MG63 (cell line): Measurements from ENCODE around the gene RAB40B. TPM values are rescaled to one million over a fixed set of nuclear protein-coding genes. Genes with fewer than 3 reads are reported as not detected.
"Not testable (repeated sequence)": the region's sequence is repeated elsewhere in the genome, so short reads cannot be mapped to it uniquely, and the experiment has no call there.

ENCODE experiments used
- DNase-seq: peaks from one replicate; pipeline ENCODE4 v3.0.0-alpha.2; 2020
- H3K27me3 ChIP-seq: fragments of 250-450 bp; sonication (Bioruptor Pico); 2 replicates; pipeline ENCODE4 v1.5.1; 2020; ENCODE audit warnings: mild to moderate bottlenecking, moderate library complexity
- H3K36me3 ChIP-seq: fragments of 250-450 bp; sonication (Bioruptor Pico); 2 replicates; pipeline ENCODE4 v1.5.1; 2020; ENCODE audit warnings: mild to moderate bottlenecking, moderate library complexity
- H3K4me3 ChIP-seq: fragments of 250-450 bp; sonication (Bioruptor Pico); 2 replicates; pipeline ENCODE4 v1.5.1; 2020; ENCODE audit warnings: mild to moderate bottlenecking, moderate library complexity
- H3K9me3 ChIP-seq: fragments of 250-450 bp; sonication (Bioruptor Pico); 2 replicates; pipeline ENCODE4 v1.5.1; 2020; ENCODE audit warnings: mild to moderate bottlenecking, moderate library complexity
- total RNA-seq: library from RNA; depleted of rRNA; stranded (reverse); fragments of >200 nt; shearing (Covaris generic); gene quantifications from 2 replicates; pipeline ENCODE4 v1.2.3, GENCODE V29; 2014; ENCODE audit warnings: low replicate concordance

Gene RAB40B
- total RNA-seq, 1 experiment from 2014 or later: 11.6 TPM

GRCh38 chr17:82665217-82665616 is 33.3 kb downstream of the RAB40B start:
- Histone ChIP-seq H3K4me3 (no peak overlapping the region), H3K9me3 (no peaks in the 10 kb centered on the region), H3K27me3 (no peaks in the 10 kb centered on the region), H3K36me3 (no peaks in the 10 kb centered on the region)
- no peak for DNase-seq

GRCh38 chr17:82664701-82665182 is 33.8 kb downstream of the RAB40B start:
- DNase-seq: no peak
- no peaks in the 10 kb centered on the region for H3K9me3 ChIP-seq
- no peak overlapping the region for H3K4me3 ChIP-seq
- H3K27me3 ChIP-seq: no peaks in the 10 kb centered on the region
- no peaks in the 10 kb centered on the region for H3K36me3 ChIP-seq

- no peak for DNase-seq
- no peaks in the 10 kb centered on the region for H3K9me3 ChIP-seq
- no peaks in the 10 kb centered on the region for H3K36me3 ChIP-seq
- H3K27me3 ChIP-seq: no peaks in the 10 kb centered on the region
- H3K4me3 ChIP-seq: no peak overlapping the region
Measured at GRCh38 chr17:82664276-82664575, 34.3 kb downstream of the RAB40B start.

- Histone ChIP-seq H3K9me3 (no peaks in the 10 kb centered on the region), H3K36me3 (no peaks in the 10 kb centered on the region), H3K27me3 (no peaks in the 10 kb centered on the region), H3K4me3 (no peak overlapping the region)
- no peak for DNase-seq
Measured at GRCh38 chr17:82663381-82664275, 34.9 kb downstream of the RAB40B start.

- Histone ChIP-seq H3K9me3 (no peaks in the 10 kb centered on the region), H3K4me3 (no peak overlapping the region), H3K27me3 (no peaks in the 10 kb centered on the region), H3K36me3 (no peaks in the 10 kb centered on the region)
- DNase-seq: no peak
Measured at GRCh38 chr17:82662711-82663261, 35.7 kb downstream of the RAB40B start.

GRCh38 chr17:82661717-82662683 is 36.5 kb downstream of the RAB40B start:
- Histone ChIP-seq H3K9me3 (no peaks in the 10 kb centered on the region), H3K4me3 (no peak overlapping the region), H3K27me3 (no peaks in the 10 kb centered on the region), H3K36me3 (no peaks in the 10 kb centered on the region)
- no peak for DNase-seq

GRCh38 chr17:82659886-82660285 is 38.6 kb downstream of the RAB40B start:
- Histone ChIP-seq H3K4me3 (no peak overlapping the region), H3K36me3 (no peaks in the 10 kb centered on the region), H3K27me3 (no peaks in the 10 kb centered on the region), H3K9me3 (no peaks in the 10 kb centered on the region)
- DNase-seq: no peak

- no peak overlapping the region for H3K4me3 ChIP-seq
- no peaks in the 10 kb centered on the region for H3K36me3 ChIP-seq
- H3K27me3 ChIP-seq: no peaks in the 10 kb centered on the region
- DNase-seq: no peak
- no peaks in the 10 kb centered on the region for H3K9me3 ChIP-seq
Measured at GRCh38 chr17:82658796-82659452, 39.6 kb downstream of the RAB40B start.

GRCh38 chr17:82658331-82658730 is 40.2 kb downstream of the RAB40B start:
- H3K27me3 ChIP-seq: no peaks in the 10 kb centered on the region
- no peaks in the 10 kb centered on the region for H3K36me3 ChIP-seq
- DNase-seq: no peak
- H3K9me3 ChIP-seq: no peaks in the 10 kb centered on the region
- H3K4me3 ChIP-seq: no peak overlapping the region

- Histone ChIP-seq H3K27me3 (no peaks in the 10 kb centered on the region), H3K36me3 (no peaks in the 10 kb centered on the region), H3K9me3 (no peaks in the 10 kb centered on the region), H3K4me3 (no peak overlapping the region)
- DNase-seq: no peak
Measured at GRCh38 chr17:82657926-82658325, 40.6 kb downstream of the RAB40B start.

GRCh38 chr17:82656266-82656665 is 42.2 kb downstream of the RAB40B start:
- Histone ChIP-seq H3K9me3 (no peaks in the 10 kb centered on the region), H3K27me3 (no peaks in the 10 kb centered on the region), H3K4me3 (no peak overlapping the region), H3K36me3 (no peaks in the 10 kb centered on the region)
- DNase-seq: no peak

- H3K4me3 ChIP-seq: no peak overlapping the region
- DNase-seq: no peak
- no peaks in the 10 kb centered on the region for H3K9me3 ChIP-seq
- no peaks in the 10 kb centered on the region for H3K36me3 ChIP-seq
- no peaks in the 10 kb centered on the region for H3K27me3 ChIP-seq
Measured at GRCh38 chr17:82655523-82655922, 43.0 kb downstream of the RAB40B start.

GRCh38 chr17:82655038-82655479 is 43.4 kb downstream of the RAB40B start:
- H3K9me3 ChIP-seq: no peaks in the 10 kb centered on the region
- DNase-seq: no peak
- H3K27me3 ChIP-seq: no peaks in the 10 kb centered on the region
- H3K4me3 ChIP-seq: no peak overlapping the region
- H3K36me3 ChIP-seq: no peaks in the 10 kb centered on the region

- not testable (repeated sequence) for H3K27me3 ChIP-seq, DNase-seq, H3K4me3 ChIP-seq, H3K9me3 ChIP-seq, H3K36me3 ChIP-seq
Measured at GRCh38 chr17:82654611-82655010, 43.9 kb downstream of the RAB40B start.

GRCh38 chr17:82653651-82654528 is 44.6 kb downstream of the RAB40B start:
- H3K36me3 ChIP-seq: no peaks in the 10 kb centered on the region
- DNase-seq: no peak
- H3K4me3 ChIP-seq: no peak overlapping the region
- no peaks in the 10 kb centered on the region for H3K9me3 ChIP-seq
- H3K27me3 ChIP-seq: no peaks in the 10 kb centered on the region

- H3K36me3 ChIP-seq: peaks cover 6% of the 10 kb centered on the region
- H3K4me3 ChIP-seq: no peak overlapping the region
- H3K27me3 ChIP-seq: no peaks in the 10 kb centered on the region
- DNase-seq: no peak
- no peaks in the 10 kb centered on the region for H3K9me3 ChIP-seq
Measured at GRCh38 chr17:82650723-82651122, 47.8 kb downstream of the RAB40B start.
